Measurements from ENCODE around the gene DST. TPM values are rescaled to one million over a fixed set of nuclear protein-coding genes. Genes with fewer than 3 reads are reported as not detected.

DST gene
- total RNA-seq, 1 experiment from 2014 or later = 132 TPM

- H3K27me3 Mint-ChIP-seq (ENCODE audit: low read depth) = no peaks in the 10 kb centered on the region
- CTCF ChIA-PET = no interaction called here
- ATAC-seq (no peak), DNase-seq (ENCODE audit: low spot score) (no peak)
- H3K4me3 Mint-ChIP-seq = no peak overlapping the region
- TF ChIP-seq NR1H2 (CRISPR knock-in tag; IDR thresholded peaks at IDR 0.05) (no peak), SMAD4 (CRISPR knock-in tag; IDR thresholded peaks at IDR 0.05) (no peak), ZNF317 (CRISPR knock-in tag; IDR thresholded peaks at IDR 0.05; ENCODE audit: borderline replicate concordance, low read depth) (no peak), ELF4 (CRISPR knock-in tag; IDR thresholded peaks at IDR 0.05; ENCODE audit: low read depth) (no peak), ATF1 (CRISPR knock-in tag; IDR thresholded peaks at IDR 0.05) (no peak), KAT7 (CRISPR knock-in tag; IDR thresholded peaks at IDR 0.05; ENCODE audit: borderline replicate concordance) (no peak), ZNF512 (CRISPR knock-in tag; IDR thresholded peaks at IDR 0.05; ENCODE audit: borderline replicate concordance) (no peak), ZNF121 (CRISPR knock-in tag; IDR thresholded peaks at IDR 0.05) (no peak), ZNF396 (CRISPR knock-in tag; IDR thresholded peaks at IDR 0.05; ENCODE audit: borderline replicate concordance) (no peak), ZNF416 (CRISPR knock-in tag; IDR thresholded peaks at IDR 0.05) (no peak), AFF4 (CRISPR knock-in tag; IDR thresholded peaks at IDR 0.05; ENCODE audit: borderline replicate concordance) (no peak), RELA (CRISPR knock-in tag; IDR thresholded peaks at IDR 0.05; ENCODE audit: borderline replicate concordance) (no peak), GRHL2 (CRISPR knock-in tag; IDR thresholded peaks at IDR 0.05; ENCODE audit: insufficient replicate concordance, severe bottlenecking) (no peak), TP53 (CRISPR knock-in tag; IDR thresholded peaks at IDR 0.05) (no peak), ZNF423 (CRISPR knock-in tag; IDR thresholded peaks at IDR 0.05) (no peak), ZBTB21 (CRISPR knock-in tag; IDR thresholded peaks at IDR 0.05; ENCODE audit: borderline replicate concordance) (no peak), SP1 (CRISPR knock-in tag; conservative IDR thresholded peaks at IDR 0.05) (no peak), SMAD3 (CRISPR knock-in tag; IDR thresholded peaks at IDR 0.05; ENCODE audit: borderline replicate concordance) (no peak), OVOL2 (CRISPR knock-in tag; IDR thresholded peaks at IDR 0.05; ENCODE audit: borderline replicate concordance) (no peak), ZNF232 (CRISPR knock-in tag; IDR thresholded peaks at IDR 0.05) (no peak)
- H3K27ac Mint-ChIP-seq = no peak overlapping the region
- POLR2A ChIA-PET = interaction anchor here (0.7 kb wide), 1 partner anchor 48 kb away, joined by 3 read pairs; no protein-coding TSS in a partner anchor
- no peaks in the 10 kb centered on the region for H3K9me3 Mint-ChIP-seq
- H3K36me3 Mint-ChIP-seq = peaks cover 2% of the 10 kb centered on the region
- peaks cover 33% of the 10 kb centered on the region for H3K4me1 Mint-ChIP-seq
These were observed 105.4 kb downstream of the DST start for GRCh38 chr6:56537223-56537770.

GRCh38 chr6:56536536-56536935 is 106.2 kb downstream of the DST start:
- Mint-ChIP-seq H3K4me3 (no peak overlapping the region), H3K27ac (no peak overlapping the region), H3K9me3 (no peaks in the 10 kb centered on the region), H3K4me1 (peaks cover 33% of the 10 kb centered on the region), H3K36me3 (peaks cover 8% of the 10 kb centered on the region), H3K27me3 (ENCODE audit: low read depth) (no peaks in the 10 kb centered on the region)
- TF ChIP-seq ATF2 (CRISPR knock-in tag; IDR thresholded peaks at IDR 0.05; ENCODE audit: borderline replicate concordance, low read depth) (no peak), ZNF219 (CRISPR knock-in tag; IDR thresholded peaks at IDR 0.05; ENCODE audit: borderline replicate concordance) (no peak), FOXP4 (CRISPR knock-in tag; IDR thresholded peaks at IDR 0.05) (no peak), ZNF396 (CRISPR knock-in tag; IDR thresholded peaks at IDR 0.05; ENCODE audit: borderline replicate concordance) (no peak), TEAD1 (CRISPR knock-in tag; IDR thresholded peaks at IDR 0.05) (no peak), NR2C2 (CRISPR knock-in tag; IDR thresholded peaks at IDR 0.05) (no peak), ETV6 (CRISPR knock-in tag; IDR thresholded peaks at IDR 0.05) (no peak)
- ChIA-PET CTCF (no interaction called here), POLR2A (no interaction called here)
- ATAC-seq (no peak), DNase-seq (ENCODE audit: low spot score) (no peak)

Measured in WTC11 (cell line).